ENCODE results near the gene IMMT.

IMMT gene

DNA sequence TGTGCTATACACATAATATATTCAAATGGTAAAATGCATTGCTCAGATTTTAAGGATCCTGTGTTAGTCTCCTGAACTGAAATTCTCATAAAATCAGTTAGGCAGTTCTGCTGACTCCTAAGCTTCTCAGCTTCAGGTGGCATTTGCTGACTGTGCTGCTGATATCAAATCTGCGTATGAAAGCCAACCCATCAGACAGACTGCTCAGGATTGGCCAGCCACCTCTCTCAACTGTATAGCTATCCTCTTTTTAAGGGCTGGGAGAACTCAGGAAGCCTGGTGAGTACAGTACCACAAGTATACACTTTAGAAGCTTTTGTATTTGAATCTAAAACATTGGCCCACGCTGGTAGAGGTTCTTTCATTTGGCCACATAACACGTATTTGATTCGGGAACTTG lies 60.6 kb downstream of the IMMT start:
- Histone ChIP-seq H3K79me2 (ENCODE audit: insufficient read depth, low read length) (no peaks in the 10 kb centered on the region), H3K9ac (ENCODE audit: low read depth, low read length) (no peak overlapping the region), H3K4me2 (ENCODE audit: insufficient read depth, low read length) (no peak overlapping the region), H3K27ac (ENCODE audit: low read length) (no peak overlapping the region), H3K27me3 (ENCODE audit: insufficient read depth, low read length, poor library complexity) (no peaks in the 10 kb centered on the region), H3K9me3 (ENCODE audit: insufficient read depth, low read length, severe bottlenecking) (no peaks in the 10 kb centered on the region), H3K4me1 (ENCODE audit: insufficient read depth, low read length) (no peaks in the 10 kb centered on the region), H4K20me1 (ENCODE audit: insufficient read depth, low read length) (no peaks in the 10 kb centered on the region), H3K4me3 (ENCODE audit: low read depth in 1 of 2, low read length in 2 of 2) (no peak overlapping the region), H2AFZ (ENCODE audit: low read depth, low read length) (no peak overlapping the region), H3K36me3 (ENCODE audit: insufficient read depth, low read length) (peaks cover 99% of the 10 kb centered on the region)
- DNase-seq = no peak
- no peak for ATAC-seq (ENCODE audit: insufficient read depth, low read depth)
- TF ChIP-seq, protein P1, sequence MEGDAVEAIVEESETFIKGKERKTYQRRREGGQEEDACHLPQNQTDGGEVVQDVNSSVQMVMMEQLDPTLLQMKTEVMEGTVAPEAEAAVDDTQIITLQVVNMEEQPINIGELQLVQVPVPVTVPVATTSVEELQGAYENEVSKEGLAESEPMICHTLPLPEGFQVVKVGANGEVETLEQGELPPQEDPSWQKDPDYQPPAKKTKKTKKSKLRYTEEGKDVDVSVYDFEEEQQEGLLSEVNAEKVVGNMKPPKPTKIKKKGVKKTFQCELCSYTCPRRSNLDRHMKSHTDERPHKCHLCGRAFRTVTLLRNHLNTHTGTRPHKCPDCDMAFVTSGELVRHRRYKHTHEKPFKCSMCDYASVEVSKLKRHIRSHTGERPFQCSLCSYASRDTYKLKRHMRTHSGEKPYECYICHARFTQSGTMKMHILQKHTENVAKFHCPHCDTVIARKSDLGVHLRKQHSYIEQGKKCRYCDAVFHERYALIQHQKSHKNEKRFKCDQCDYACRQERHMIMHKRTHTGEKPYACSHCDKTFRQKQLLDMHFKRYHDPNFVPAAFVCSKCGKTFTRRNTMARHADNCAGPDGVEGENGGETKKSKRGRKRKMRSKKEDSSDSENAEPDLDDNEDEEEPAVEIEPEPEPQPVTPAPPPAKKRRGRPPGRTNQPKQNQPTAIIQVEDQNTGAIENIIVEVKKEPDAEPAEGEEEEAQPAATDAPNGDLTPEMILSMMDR (IDR thresholded peaks at IDR 0.05; ENCODE audit: borderline replicate concordance, extremely low read depth, low read length, poor library complexity, severe bottlenecking) = no peak
- no peak for TF ChIP-seq EZH2 (IDR thresholded peaks at IDR 0.05; ENCODE audit: borderline replicate concordance, low read depth, low read length, severe bottlenecking)

DNA sequence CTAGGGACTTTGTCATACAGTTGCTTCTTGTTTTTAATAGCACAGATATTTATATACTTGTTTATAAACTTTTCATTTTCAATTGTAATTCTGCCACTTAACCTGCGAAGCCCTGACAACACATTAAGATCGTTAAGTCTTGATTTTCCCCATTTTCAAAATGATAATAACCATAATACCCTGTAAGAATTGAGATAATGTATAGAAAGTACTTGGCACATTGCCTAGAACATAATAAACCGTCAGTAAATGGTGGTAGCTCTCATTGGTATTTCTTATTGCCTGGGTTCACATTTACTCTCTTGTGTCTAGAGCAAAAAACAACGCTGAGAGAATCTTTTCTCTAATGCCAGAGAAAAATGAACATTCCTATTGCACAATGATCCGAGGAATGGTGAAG lies 70.6 kb downstream of the IMMT start:
- no peaks in the 10 kb centered on the region for H3K4me1 ChIP-seq (ENCODE audit: insufficient read depth, low read length)
- no peaks in the 10 kb centered on the region for H4K20me1 ChIP-seq (ENCODE audit: insufficient read depth, low read length)
- peaks cover 99% of the 10 kb centered on the region for H3K36me3 ChIP-seq (ENCODE audit: insufficient read depth, low read length)
- no peak overlapping the region for H3K4me2 ChIP-seq (ENCODE audit: insufficient read depth, low read length)
- no peak overlapping the region for H3K9ac ChIP-seq (ENCODE audit: low read depth, low read length)
- 0 out of 2 replicates have a peak, but pooled peaks cover 2% of the 10 kb centered on the region for H3K79me2 ChIP-seq (ENCODE audit: insufficient read depth, low read length)
- no peak overlapping the region for H3K27ac ChIP-seq (ENCODE audit: low read length)
- TF ChIP-seq EZH2 (IDR thresholded peaks at IDR 0.05; ENCODE audit: borderline replicate concordance, low read depth, low read length, severe bottlenecking) = no peak
- TF ChIP-seq, protein P1 (IDR thresholded peaks at IDR 0.05; ENCODE audit: borderline replicate concordance, extremely low read depth, low read length, poor library complexity, severe bottlenecking) = no peak
- H3K9me3 ChIP-seq (ENCODE audit: insufficient read depth, low read length, severe bottlenecking) = no peaks in the 10 kb centered on the region
- ATAC-seq (ENCODE audit: insufficient read depth, low read depth) = no peak
- DNase-seq = no peak
- H3K4me3 ChIP-seq (ENCODE audit: low read depth in 1 of 2, low read length in 2 of 2) = no peak overlapping the region
- H2AFZ ChIP-seq (ENCODE audit: low read depth, low read length) = no peak overlapping the region
- no peaks in the 10 kb centered on the region for H3K27me3 ChIP-seq (ENCODE audit: insufficient read depth, low read length, poor library complexity)

DNA sequence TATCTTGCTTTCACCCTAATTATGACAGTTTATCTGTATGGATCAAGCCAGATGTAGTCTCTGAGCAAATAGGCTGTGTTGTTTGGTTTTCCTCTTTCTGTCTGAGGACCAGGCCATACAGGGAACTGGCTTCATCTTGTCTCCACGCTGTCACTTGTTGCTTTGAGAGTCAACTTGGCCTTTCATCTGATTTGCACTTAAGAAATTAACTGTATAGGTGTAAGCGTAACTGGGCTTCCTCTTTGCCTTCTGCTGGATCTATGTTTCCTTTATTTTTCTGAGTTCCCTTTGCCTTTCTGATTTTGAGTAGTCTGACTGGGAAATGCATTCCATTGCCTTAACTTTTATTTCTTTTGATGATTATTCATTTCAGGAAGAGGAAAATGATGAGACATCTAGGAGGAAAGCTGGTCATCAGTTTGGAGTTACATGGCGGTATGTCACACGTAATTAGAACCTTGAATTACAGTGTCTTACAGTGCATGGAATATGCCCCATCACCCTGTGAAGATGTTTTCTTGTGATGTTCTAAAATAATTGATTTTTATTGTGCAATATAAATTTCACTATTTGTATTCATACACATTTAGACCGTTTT lies 71.8 kb downstream of the IMMT start:
- no peak overlapping the region for H3K4me3 ChIP-seq (ENCODE audit: low read depth in 1 of 2, low read length in 2 of 2)
- no peak overlapping the region for H3K9ac ChIP-seq (ENCODE audit: low read depth, low read length)
- no peaks in the 10 kb centered on the region for H3K9me3 ChIP-seq (ENCODE audit: insufficient read depth, low read length, severe bottlenecking)
- H3K36me3 ChIP-seq (ENCODE audit: insufficient read depth, low read length) = peaks cover 99% of the 10 kb centered on the region
- H4K20me1 ChIP-seq (ENCODE audit: insufficient read depth, low read length) = no peaks in the 10 kb centered on the region
- no peak overlapping the region for H3K4me2 ChIP-seq (ENCODE audit: insufficient read depth, low read length)
- H3K27ac ChIP-seq (ENCODE audit: low read length) = no peak overlapping the region
- 0 out of 2 replicates have a peak, but pooled peaks cover 2% of the 10 kb centered on the region for H3K79me2 ChIP-seq (ENCODE audit: insufficient read depth, low read length)
- TF ChIP-seq EZH2 (IDR thresholded peaks at IDR 0.05; ENCODE audit: borderline replicate concordance, low read depth, low read length, severe bottlenecking) = no peak
- no peak for DNase-seq
- no peak overlapping the region for H2AFZ ChIP-seq (ENCODE audit: low read depth, low read length)
- H3K4me1 ChIP-seq (ENCODE audit: insufficient read depth, low read length) = no peaks in the 10 kb centered on the region
- ATAC-seq (ENCODE audit: insufficient read depth, low read depth) = no peak
- H3K27me3 ChIP-seq (ENCODE audit: insufficient read depth, low read length, poor library complexity) = no peaks in the 10 kb centered on the region

DNA sequence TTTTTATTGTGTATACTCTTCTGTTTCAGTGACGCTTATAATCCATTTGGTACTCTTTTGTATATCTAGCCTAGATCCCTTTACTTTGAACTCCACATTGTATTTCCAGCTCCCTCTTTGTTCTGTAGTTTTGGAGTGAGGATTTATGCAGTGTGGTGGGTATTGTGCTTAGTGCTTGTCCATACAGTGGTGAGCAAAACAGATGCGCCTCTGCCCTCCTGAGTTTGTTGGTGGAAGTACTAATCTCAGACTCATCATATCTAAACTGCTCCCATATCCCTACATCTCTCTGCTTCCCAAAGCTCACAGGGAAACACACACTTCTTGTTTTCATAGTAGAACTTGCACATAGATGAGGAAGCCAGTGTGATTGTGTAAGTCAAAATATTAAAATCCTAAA lies 77.1 kb downstream of the IMMT start:
- ATAC-seq (ENCODE audit: insufficient read depth, low read depth) (no peak), DNase-seq (no peak)
- Histone ChIP-seq H3K4me2 (ENCODE audit: insufficient read depth, low read length) (no peak overlapping the region), H3K27me3 (ENCODE audit: insufficient read depth, low read length, poor library complexity) (no peaks in the 10 kb centered on the region), H3K9ac (ENCODE audit: low read depth, low read length) (no peak overlapping the region), H4K20me1 (ENCODE audit: insufficient read depth, low read length) (peaks cover 25% of the 10 kb centered on the region; the same call in 1 of the 2 replicates), H3K27ac (ENCODE audit: low read length) (no peak overlapping the region), H3K36me3 (ENCODE audit: insufficient read depth, low read length) (peaks cover 97% of the 10 kb centered on the region), H2AFZ (ENCODE audit: low read depth, low read length) (no peak overlapping the region), H3K79me2 (ENCODE audit: insufficient read depth, low read length) (peaks cover 26% of the 10 kb centered on the region), H3K9me3 (ENCODE audit: insufficient read depth, low read length, severe bottlenecking) (no peaks in the 10 kb centered on the region), H3K4me3 (ENCODE audit: low read depth in 1 of 2, low read length in 2 of 2) (no peak overlapping the region), H3K4me1 (ENCODE audit: insufficient read depth, low read length) (no peaks in the 10 kb centered on the region)
- TF ChIP-seq EZH2 (IDR thresholded peaks at IDR 0.05; ENCODE audit: borderline replicate concordance, low read depth, low read length, severe bottlenecking) = no peak
- TF ChIP-seq, protein P1 (IDR thresholded peaks at IDR 0.05; ENCODE audit: borderline replicate concordance, extremely low read depth, low read length, poor library complexity, severe bottlenecking) = peak; percentile 14

Measured in DND-41 (cell line).